Activated CD8-positive, alpha-beta memory T cell treated with anti-CD3 and anti-CD28 coated beads, Interleukin-2, amount 50 U/mL, for 24 hours (primary cell): ENCODE measurements around the gene NRG3.
"Not testable (repeated sequence)": the region's sequence is repeated elsewhere in the genome, so short reads cannot be mapped to it uniquely, and the experiment has no call there.

Source experiments
- DNase-seq: peaks from one replicate; pipeline ENCODE4 v3.0.0-alpha.2; 2020; ENCODE audit errors: extremely low read depth

The NRG3 gene

GRCh38 chr10:82278401-82279182 lies 403.6 kb downstream of the NRG3 start:
- no peak for DNase-seq

- DNase-seq: no peak
Measured at GRCh38 chr10:82282782-82283456, 407.9 kb downstream of the NRG3 start.

GRCh38 chr10:82284180-82284579 lies 409.2 kb downstream of the NRG3 start:
- no peak for DNase-seq

- DNase-seq: no peak
Measured at GRCh38 chr10:82288461-82288881, 413.5 kb downstream of the NRG3 start.

GRCh38 chr10:82289945-82290344 lies 415.0 kb downstream of the NRG3 start:
- no peak for DNase-seq

- no peak for DNase-seq
Measured at GRCh38 chr10:82294874-82295378, 419.9 kb downstream of the NRG3 start.

GRCh38 chr10:82308641-82309040 lies 433.6 kb downstream of the NRG3 start:
- DNase-seq: no peak

- DNase-seq: no peak
Measured at GRCh38 chr10:82310839-82311238, 435.8 kb downstream of the NRG3 start.

GRCh38 chr10:82313401-82313800 lies 438.4 kb downstream of the NRG3 start:
- no peak for DNase-seq

- no peak for DNase-seq
Measured at GRCh38 chr10:82318534-82318933, 443.5 kb downstream of the NRG3 start.

- DNase-seq: no peak
Measured at GRCh38 chr10:82319074-82319473, 444.1 kb downstream of the NRG3 start.

GRCh38 chr10:82319562-82319961 lies 444.6 kb downstream of the NRG3 start:
- DNase-seq: no peak

GRCh38 chr10:82321724-82322123 lies 446.7 kb downstream of the NRG3 start:
- DNase-seq: no peak

- DNase-seq: no peak
Measured at GRCh38 chr10:82331716-82332115, 456.7 kb downstream of the NRG3 start.

- no peak for DNase-seq
Measured at GRCh38 chr10:82335831-82336230, 460.8 kb downstream of the NRG3 start.

- DNase-seq: no peak
Measured at GRCh38 chr10:82340166-82340565, 465.2 kb downstream of the NRG3 start.

- DNase-seq: not testable (repeated sequence)
Measured at GRCh38 chr10:82349590-82349989, 474.6 kb downstream of the NRG3 start.

GRCh38 chr10:82353381-82353780 lies 478.4 kb downstream of the NRG3 start:
- DNase-seq: no peak

GRCh38 chr10:82358486-82359099 lies 483.6 kb downstream of the NRG3 start:
- DNase-seq: no peak

GRCh38 chr10:82361256-82361655 lies 486.3 kb downstream of the NRG3 start:
- DNase-seq: no peak

- DNase-seq: no peak
Measured at GRCh38 chr10:82377608-82378007, 502.6 kb downstream of the NRG3 start.

- DNase-seq: no peak
Measured at GRCh38 chr10:82378146-82378545, 503.2 kb downstream of the NRG3 start.

GRCh38 chr10:82383350-82383749 lies 508.4 kb downstream of the NRG3 start:
- no peak for DNase-seq
